OCI-LY7 (cell line): ENCODE measurements around the gene ARAP1. TPM values are rescaled to one million over a fixed set of nuclear protein-coding genes. Genes with fewer than 3 reads are reported as not detected.

Source experiments
- microRNA-seq: library from miRNA; unstranded; fragments of <30 nt; microRNA quantifications from one replicate; pipeline ENCODE4 v1.2.0, GENCODE V29; 2022; ENCODE audit warnings: borderline replicate concordance
- small RNA-seq: library from RNA; depleted of rRNA; stranded (forward); fragments of <200 nt; gene quantifications from one replicate; pipeline ENCODE3, GENCODE V24; 2014
- total RNA-seq, 2 experiments: library from RNA; depleted of rRNA in 1 of 2; stranded (reverse); fragments of >200 nt in 1 of 2; shearing (Covaris generic) in 1 of 2; gene quantifications; 2 replicates each; pipeline ENCODE4 v1.2.3, GENCODE V29; 2014 to 2022

ARAP1 gene
- total RNA-seq, 2 experiments from 2014 or later = 65.6 to 106 TPM

Small RNAs within 50 kb of the gene (microRNA-seq; reads per million reads assigned to microRNA genes)
- gene MIR4692 = not detected

Small RNAs within 50 kb of the gene (small RNA-seq; reads per million reads assigned to genes)
- not detected for gene MIR4692
- gene RF00019 = not detected

Other genes with a start within 250 kb of the ARAP1 start
- gene PDE2A, start 78.0 kb downstream of the ARAP1 start, total RNA-seq (2014; rRNA removed; shearing (Covaris generic)) = not detected in 2 replicates
- 0.68 TPM in 1 of 2 replicates, not detected in the other for gene PDE2A, start 78.0 kb downstream of the ARAP1 start, total RNA-seq (2022)
- gene STARD10, start 41.6 kb upstream of the ARAP1 start, total RNA-seq (2014; rRNA removed; shearing (Covaris generic)) = 8.1 and 12.9 TPM in 2 replicates
- 10.4 and 12.1 TPM in 2 replicates for gene STARD10, start 41.6 kb upstream of the ARAP1 start, total RNA-seq (2022)
- gene ATG16L2, start 62.0 kb upstream of the ARAP1 start, total RNA-seq (2014; rRNA removed; shearing (Covaris generic)) = 99.1 and 103 TPM in 2 replicates
- 108 and 130 TPM in 2 replicates for gene ATG16L2, start 62.0 kb upstream of the ARAP1 start, total RNA-seq (2022)